Natural killer cell (primary cell): ENCODE measurements around the gene TRIM66. TPM values are rescaled to one million over a fixed set of nuclear protein-coding genes. Genes with fewer than 3 reads are reported as not detected.

Source experiments
- ATAC-seq, 3 donors: fragments of 150-1000 bp in 2 of 3; fragments of 200-7000 bp in 1 of 3; cut with Tn5 transposase; 1 replicate in 1 of 3; 2 replicates in 2 of 3; pipeline ENCODE4 v1.10.0; 2021; ENCODE audit warnings: mild to moderate bottlenecking in 2 of 3, moderate library complexity in 2 of 3
- DNase-seq, 2 donors: peaks; one replicate each; pipeline versions ENCODE4 v3.0.0 to v3.0.0-alpha.2; 2013 to 2021; ENCODE audit warnings: mixed read lengths in 1 of 2
- H3K27ac ChIP-seq: one replicate; pipeline ENCODE4 v1.5.1; 2013; ENCODE audit warnings: mild to moderate bottlenecking, low read length
- H3K27me3 ChIP-seq: one replicate; pipeline ENCODE4 v1.6.1; 2013; ENCODE audit warnings: low read length; ENCODE audit not compliant: control insufficient read depth, insufficient read depth
- H3K36me3 ChIP-seq: one replicate; pipeline ENCODE4 v1.6.1; 2013; ENCODE audit warnings: low read length; ENCODE audit not compliant: control insufficient read depth, insufficient read depth
- H3K4me1 ChIP-seq: one replicate; pipeline ENCODE4 v1.6.1; 2013; ENCODE audit warnings: low read length; ENCODE audit not compliant: control insufficient read depth, insufficient read depth
- H3K4me3 ChIP-seq: one replicate; pipeline ENCODE4 v1.5.1; 2013; ENCODE audit warnings: low read length
- H3K9me3 ChIP-seq: one replicate; pipeline ENCODE4 v1.6.1; 2013; ENCODE audit warnings: low read length; ENCODE audit not compliant: control insufficient read depth, insufficient read depth
- H3K27ac Mint-ChIP-seq, 2 donors: one replicate each; pipeline ENCODE4 v1.8.0; 2022; ENCODE audit warnings: mild to moderate bottlenecking in 2 of 2, mixed read lengths in 2 of 2, moderate library complexity in 1 of 2
- H3K27me3 Mint-ChIP-seq, 2 donors: one replicate each; pipeline ENCODE4 v1.8.0; 2022; ENCODE audit warnings: low read depth in 2 of 2, mixed read lengths in 2 of 2
- H3K36me3 Mint-ChIP-seq: one replicate; pipeline ENCODE4 v1.8.0; 2022; ENCODE audit warnings: mixed read lengths
- H3K4me1 Mint-ChIP-seq, 2 donors: one replicate each; pipeline ENCODE4 v1.8.0; 2022; ENCODE audit warnings: mixed read lengths in 2 of 2
- H3K4me3 Mint-ChIP-seq: one replicate; pipeline ENCODE4 v1.8.0; 2022; ENCODE audit warnings: mild to moderate bottlenecking, moderate library complexity, mixed read lengths
- H3K9me3 Mint-ChIP-seq, 2 donors: one replicate each; pipeline ENCODE4 v1.8.0; 2022; ENCODE audit warnings: mixed read lengths in 2 of 2
- CTCF ChIP-seq: fragments of 200-600 bp; IDR thresholded peaks from one replicate; pipeline ENCODE4 v1.8.0; 2022; ENCODE audit warnings: antibody characterized with exemption
- WGBS: methylation state at CpG from one replicate; pipeline ENCODE4 v1.1.7; 2013; ENCODE audit warnings: missing lambda C conversion rate; ENCODE audit not compliant: insufficient coverage; 5-methylcytosine and 5-hydroxymethylcytosine counted together
- intact Hi-C: fragments of 100-400 bp; cut with micrococcal nuclease; formaldehyde crosslinking; loops from one replicate; pipeline ENCODE4 v1.14.2; 2022
- total RNA-seq, 4 donors: library from RNA; stranded (reverse); fragments of 120-200 nt in 1 of 4; gene quantifications; one replicate each; pipeline versions ENCODE4 v1.2.3 to v1.2.4, GENCODE V29; 2013 to 2022

The TRIM66 gene
- total RNA-seq, 3 donors from 2014 or later (not counting 1 experiment from before 2014, with no cell fraction given): 13.7 to 24.4 (median 14.3) TPM

- H3K4me1 Mint-ChIP-seq: peaks cover 0 to 11% of the 10 kb centered on the region in 2 donors
- intact Hi-C loops: no loop called here
- DNase-seq: no peak
- no peak overlapping the region for H3K4me3 Mint-ChIP-seq
- no peaks in the 10 kb centered on the region for H3K9me3 ChIP-seq
- H3K36me3 ChIP-seq: no peaks in the 10 kb centered on the region
- no peak overlapping the region for H3K27ac Mint-ChIP-seq
- WGBS: 81% methylated on average over 9 of the region's 9 CpGs
- no peaks in the 10 kb centered on the region for H3K4me1 ChIP-seq
- H3K27me3 ChIP-seq: no peaks in the 10 kb centered on the region
- no peaks in the 10 kb centered on the region for H3K9me3 Mint-ChIP-seq
- H3K27me3 Mint-ChIP-seq: no peaks in the 10 kb centered on the region
- no peak overlapping the region for H3K27ac ChIP-seq
- no peak for ATAC-seq
- no peak overlapping the region for H3K4me3 ChIP-seq
- no peaks in the 10 kb centered on the region for H3K36me3 Mint-ChIP-seq
- TF ChIP-seq CTCF: no peak
Observed at GRCh38 chr11:8717544-8717875, 35.0 kb upstream of the TRIM66 start.

GRCh38 chr11:8715501-8715900 lies 33.0 kb upstream of the TRIM66 start:
- no peak overlapping the region for H3K27ac Mint-ChIP-seq
- ATAC-seq: no peak
- H3K4me1 Mint-ChIP-seq: peaks cover 0 to 11% of the 10 kb centered on the region in 2 donors
- H3K4me3 ChIP-seq: no peak overlapping the region
- DNase-seq: no peak
- H3K27ac ChIP-seq: no peak overlapping the region
- no peaks in the 10 kb centered on the region for H3K36me3 ChIP-seq
- TF ChIP-seq CTCF: no peak
- no peaks in the 10 kb centered on the region for H3K9me3 Mint-ChIP-seq
- H3K9me3 ChIP-seq: no peaks in the 10 kb centered on the region
- no peaks in the 10 kb centered on the region for H3K27me3 ChIP-seq
- intact Hi-C loops: no loop called here
- WGBS: 92% methylated on average over 15 of the region's 15 CpGs
- no peak overlapping the region for H3K4me3 Mint-ChIP-seq
- no peaks in the 10 kb centered on the region for H3K27me3 Mint-ChIP-seq
- H3K4me1 ChIP-seq: no peaks in the 10 kb centered on the region
- H3K36me3 Mint-ChIP-seq: no peaks in the 10 kb centered on the region

- Mint-ChIP-seq H3K4me3 (no peak overlapping the region), H3K27me3 (no peaks in the 10 kb centered on the region), H3K9me3 (no peaks in the 10 kb centered on the region), H3K36me3 (no peaks in the 10 kb centered on the region), H3K4me1 (peaks cover 0 to 11% of the 10 kb centered on the region in 2 donors), H3K27ac (no peak overlapping the region)
- Histone ChIP-seq H3K27ac (no peak overlapping the region), H3K27me3 (no peaks in the 10 kb centered on the region), H3K4me3 (no peak overlapping the region), H3K4me1 (no peaks in the 10 kb centered on the region), H3K36me3 (no peaks in the 10 kb centered on the region), H3K9me3 (no peaks in the 10 kb centered on the region)
- no peak for TF ChIP-seq CTCF
- WGBS: 78% methylated on average over 4 of the region's 4 CpGs
- DNase-seq (no peak), ATAC-seq (no peak)
- intact Hi-C loops: no loop called here
Observed at GRCh38 chr11:8714622-8715225, 32.3 kb upstream of the TRIM66 start.
